SH-SY5Y (cell line): Measurements from ENCODE around the gene RMC1.

Source experiments
- GATA2 ChIP-seq: IDR thresholded peaks from 2 replicates; pipeline ENCODE4 v1.6.1; 2011; ENCODE audit warnings: mild to moderate bottlenecking, low read depth, low read length
- GATA3 ChIP-seq: IDR thresholded peaks from 2 replicates; pipeline ENCODE4 v1.6.1; 2011; ENCODE audit warnings: low read depth, mild to moderate bottlenecking, low read length, moderate library complexity

Gene RMC1

GRCh38 chr18:23537274-23537673 lies 34.0 kb downstream of the RMC1 start:
- TF ChIP-seq GATA3 (no peak), GATA2 (no peak)

- TF ChIP-seq GATA2 (no peak), GATA3 (no peak)
Measured at GRCh38 chr18:23538001-23538400, 34.7 kb downstream of the RMC1 start.

GRCh38 chr18:23538870-23539269 lies 35.6 kb downstream of the RMC1 start:
- TF ChIP-seq GATA2, result no peak
- no peak for TF ChIP-seq GATA3

- no peak for TF ChIP-seq GATA3
- TF ChIP-seq GATA2, result no peak
Measured at GRCh38 chr18:23539296-23539695, 36.0 kb downstream of the RMC1 start.

GRCh38 chr18:23539911-23540525 lies 36.7 kb downstream of the RMC1 start:
- TF ChIP-seq GATA2 (no peak), GATA3 (no peak)

- TF ChIP-seq GATA3, result no peak
- TF ChIP-seq GATA2, result no peak
Measured at GRCh38 chr18:23540867-23541266, 37.6 kb downstream of the RMC1 start.

- no peak for TF ChIP-seq GATA3
- TF ChIP-seq GATA2, result no peak
Measured at GRCh38 chr18:23541349-23542093, 38.2 kb downstream of the RMC1 start.

- no peak for TF ChIP-seq GATA3
- no peak for TF ChIP-seq GATA2
Measured at GRCh38 chr18:23542461-23542860, 39.1 kb downstream of the RMC1 start.

GRCh38 chr18:23545247-23545789 lies 42.0 kb downstream of the RMC1 start:
- TF ChIP-seq GATA3 (no peak), GATA2 (no peak)

GRCh38 chr18:23547306-23547705 lies 44.0 kb downstream of the RMC1 start:
- no peak for TF ChIP-seq GATA3
- no peak for TF ChIP-seq GATA2

- no peak for TF ChIP-seq GATA2
- no peak for TF ChIP-seq GATA3
Measured at GRCh38 chr18:23547846-23548245, 44.5 kb downstream of the RMC1 start.

GRCh38 chr18:23548275-23548674 lies 45.0 kb downstream of the RMC1 start:
- TF ChIP-seq GATA3 (no peak), GATA2 (no peak)

- no peak for TF ChIP-seq GATA2
- no peak for TF ChIP-seq GATA3
Measured at GRCh38 chr18:23548719-23549118, 45.4 kb downstream of the RMC1 start.

GRCh38 chr18:23550898-23551297 lies 47.6 kb downstream of the RMC1 start:
- TF ChIP-seq GATA3 (no peak), GATA2 (no peak)

GRCh38 chr18:23551978-23552377 lies 48.7 kb downstream of the RMC1 start:
- TF ChIP-seq GATA2 (no peak), GATA3 (no peak)
